ENCODE data around the gene SLC38A1. TPM values are rescaled to one million over a fixed set of nuclear protein-coding genes. Genes with fewer than 3 reads are reported as not detected.
"Not testable (repeated sequence)": the region's sequence is repeated elsewhere in the genome, so short reads cannot be mapped to it uniquely, and the experiment has no call there.

Gene SLC38A1
- polyA plus RNA-seq, 6 donors from 2014 or later, result 282 to 432 (median 343) TPM

DNA sequence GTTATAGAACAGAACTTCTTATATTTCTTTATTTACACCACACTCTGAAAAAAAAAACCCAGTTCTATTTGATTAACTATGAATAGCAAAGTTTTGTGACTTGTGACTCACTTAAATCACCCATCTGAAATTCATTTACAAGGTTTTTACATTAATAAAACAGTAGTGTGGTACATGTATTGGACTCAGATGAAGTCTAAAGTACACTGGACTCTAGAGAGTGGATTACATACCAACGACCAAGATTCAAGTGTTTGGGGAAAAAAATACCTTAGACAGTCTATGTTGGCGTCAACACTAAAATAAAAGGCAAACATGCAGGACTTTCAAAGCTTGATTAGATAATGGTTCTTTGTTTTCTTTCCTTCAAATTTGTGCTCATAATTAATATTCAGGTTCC is 85.7 kb downstream of the SLC38A1 start:
- Mint-ChIP-seq H3K4me1 (peaks cover 70 to 92% (median 85%) of the 10 kb centered on the region in 3 donors), H3K9me3 (no peaks in the 10 kb centered on the region), H3K27me3 (no peaks in the 10 kb centered on the region), H3K27ac (peak overlapping the region in 5 of 6 donors; percentile 41 to 84 (median 66)), H3K4me3 (no peak overlapping the region), H3K36me3 (peaks cover 0 to 6% of the 10 kb centered on the region in 2 donors)
- no peak for ATAC-seq (ENCODE audit: low read depth in 2 of 2)
- DNase-seq, result no peak

DNA sequence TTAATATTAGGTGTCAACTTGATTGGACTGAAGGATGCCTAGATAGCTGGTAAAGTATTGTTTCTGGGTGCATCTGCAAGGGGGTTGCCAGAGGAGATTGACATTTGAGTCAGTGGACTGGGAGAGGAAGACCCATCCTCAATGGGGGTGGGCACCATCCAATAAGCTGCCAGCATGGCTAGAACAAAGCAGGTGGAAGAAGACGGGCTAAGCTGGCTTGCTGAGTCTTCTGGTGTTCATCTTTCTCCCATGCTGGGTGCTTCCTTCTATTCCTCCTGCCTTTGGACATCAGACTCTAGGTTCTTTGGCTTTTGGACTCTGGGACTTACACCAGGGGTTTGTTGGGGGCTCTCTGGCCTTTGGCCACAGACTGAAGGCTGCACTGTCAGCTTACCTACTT is 87.4 kb downstream of the SLC38A1 start:
- peak overlapping the region; percentile 29 to 84 (median 50) for H3K27ac Mint-ChIP-seq

DNA sequence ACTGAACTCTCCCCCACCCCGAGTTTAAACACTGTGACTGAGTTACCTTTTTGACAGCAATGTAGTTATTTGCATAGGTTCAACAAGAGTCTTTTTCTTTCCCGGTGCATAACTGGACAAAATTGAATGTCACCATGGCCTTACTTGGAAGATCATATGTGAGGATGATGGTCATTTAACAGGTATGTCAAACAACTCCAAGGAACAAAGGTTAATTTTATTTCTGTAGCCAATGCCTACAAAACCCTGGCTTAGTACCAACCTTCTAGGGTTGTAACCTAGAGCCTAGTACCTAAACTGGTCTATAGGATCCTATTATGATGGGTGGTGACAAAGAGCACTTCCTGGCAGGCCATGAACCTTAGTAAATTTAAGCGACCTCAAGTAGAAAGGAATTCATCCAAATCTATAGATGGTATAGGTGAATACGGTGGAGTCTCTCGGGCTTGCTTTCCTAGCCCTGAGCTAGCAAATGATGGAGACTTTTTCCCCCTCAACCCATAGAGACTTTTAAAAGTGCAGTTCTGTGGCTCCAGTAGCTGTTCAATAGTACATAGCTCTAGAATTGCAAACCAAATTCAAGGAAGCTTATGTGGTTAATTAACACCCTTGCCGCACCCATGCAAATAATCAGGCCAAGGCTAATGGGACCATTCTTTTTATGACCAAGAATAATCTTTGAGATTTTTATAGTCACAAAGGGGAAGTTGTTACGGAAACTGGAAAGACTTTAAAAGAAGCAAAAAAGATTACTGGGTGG is 89.0 kb downstream of the SLC38A1 start:
- peak overlapping the region; percentile 3 to 90 (median 74) for H3K27ac Mint-ChIP-seq
- no peaks in the 10 kb centered on the region for H3K9me3 Mint-ChIP-seq
- peaks cover 58 to 95% (median 70%) of the 10 kb centered on the region in 3 donors for H3K4me1 Mint-ChIP-seq
- DNase-seq (peak; percentile 33), ATAC-seq (ENCODE audit: low read depth in 2 of 2) (peak; percentile 54 to 69)
- peaks cover 0 to 6% of the 10 kb centered on the region in 2 donors for H3K36me3 Mint-ChIP-seq
- peak overlapping the region; percentile 3 to 83 (median 72) for H3K4me3 Mint-ChIP-seq
- no peaks in the 10 kb centered on the region for H3K27me3 Mint-ChIP-seq

More for the DNA sequence above, 87.4 kb downstream of the SLC38A1 start:
- H3K4me3 Mint-ChIP-seq, result peak overlapping the region in 6 of 8 donors; percentile 15 to 67 (median 34)
- no peak for ATAC-seq (ENCODE audit: low read depth in 2 of 2)
- H3K27me3 Mint-ChIP-seq, result no peaks in the 10 kb centered on the region
- H3K36me3 Mint-ChIP-seq, result peaks cover 0 to 6% of the 10 kb centered on the region in 2 donors
- peaks cover 71 to 92% (median 84%) of the 10 kb centered on the region in 3 donors for H3K4me1 Mint-ChIP-seq
- DNase-seq, result no peak
- no peaks in the 10 kb centered on the region for H3K9me3 Mint-ChIP-seq

DNA sequence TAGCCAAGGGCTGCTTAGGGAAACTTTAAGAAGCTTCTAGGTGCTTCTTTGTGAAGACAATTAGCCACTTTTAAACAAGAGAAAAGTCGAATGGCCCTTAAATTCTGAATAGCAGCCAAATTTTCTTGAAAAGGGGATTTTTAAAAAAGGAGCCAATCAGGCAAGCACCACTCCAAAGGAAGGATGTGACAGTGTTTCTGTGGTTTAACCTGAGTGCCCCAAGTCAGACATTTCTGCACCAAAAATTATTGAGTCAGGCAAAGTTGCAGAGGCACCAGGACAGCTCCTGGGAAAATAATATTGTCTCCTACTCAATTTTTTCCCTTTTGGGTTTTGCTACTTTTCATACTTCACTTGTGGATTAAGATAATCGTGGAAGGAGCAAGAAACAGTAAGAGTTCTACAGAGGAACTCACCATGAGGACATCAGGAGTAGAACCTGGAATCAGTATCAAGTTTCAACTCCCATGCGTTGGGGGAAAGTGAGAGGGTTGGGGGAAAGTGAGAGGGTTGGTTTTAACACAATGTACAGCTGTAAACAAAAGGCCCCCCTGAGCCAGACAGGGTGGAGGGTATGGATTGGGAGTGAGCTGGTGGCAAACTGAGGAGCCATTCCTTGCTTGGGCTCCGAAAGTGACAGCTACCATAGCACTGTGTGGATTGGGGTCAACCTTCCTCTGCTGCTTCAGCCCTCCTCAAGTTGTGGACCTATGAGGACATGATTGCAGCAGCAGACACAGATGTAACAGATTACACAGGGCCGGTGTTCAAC is 90.8 kb downstream of the SLC38A1 start:
- Mint-ChIP-seq H3K4me1 (peaks cover 64 to 94% (median 68%) of the 10 kb centered on the region in 3 donors), H3K27me3 (no peaks in the 10 kb centered on the region), H3K9me3 (no peaks in the 10 kb centered on the region), H3K36me3 (no peaks in the 10 kb centered on the region), H3K27ac (peak overlapping the region; percentile 8 to 93 (median 76)), H3K4me3 (peak overlapping the region; percentile 9 to 88 (median 66))
- ATAC-seq (ENCODE audit: low read depth in 2 of 2) (peak; percentile 45 to 52), DNase-seq (peak; percentile 30)

DNA sequence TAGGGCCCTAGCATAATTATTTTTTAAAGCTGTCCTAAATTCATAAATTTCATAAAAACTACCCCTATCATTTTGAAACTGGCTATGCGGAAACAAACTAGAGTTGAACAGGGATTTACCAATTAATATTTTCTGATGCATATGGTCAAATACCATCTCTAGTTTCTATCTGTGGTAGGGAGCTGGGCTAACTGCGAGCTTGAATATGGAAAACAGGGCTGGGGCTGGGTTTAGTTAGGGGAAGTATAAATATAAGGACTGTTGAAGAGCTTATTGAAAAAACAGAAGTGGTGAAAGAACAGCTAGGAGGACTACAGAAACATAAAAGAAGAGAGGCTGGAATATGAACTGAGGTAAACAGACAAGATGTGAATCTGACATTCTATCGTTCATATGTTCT is 91.8 kb downstream of the SLC38A1 start:
- Mint-ChIP-seq H3K4me3 (peak overlapping the region; percentile 9 to 74 (median 32)), H3K27me3 (no peaks in the 10 kb centered on the region), H3K4me1 (peaks cover 60 to 90% (median 62%) of the 10 kb centered on the region in 3 donors), H3K27ac (peak overlapping the region in 5 of 6 donors; percentile 8 to 93 (median 39)), H3K36me3 (no peaks in the 10 kb centered on the region), H3K9me3 (no peaks in the 10 kb centered on the region)
- ATAC-seq (ENCODE audit: low read depth in 2 of 2) (peak; percentile 49 to 56), DNase-seq (peak; percentile 25)

DNA sequence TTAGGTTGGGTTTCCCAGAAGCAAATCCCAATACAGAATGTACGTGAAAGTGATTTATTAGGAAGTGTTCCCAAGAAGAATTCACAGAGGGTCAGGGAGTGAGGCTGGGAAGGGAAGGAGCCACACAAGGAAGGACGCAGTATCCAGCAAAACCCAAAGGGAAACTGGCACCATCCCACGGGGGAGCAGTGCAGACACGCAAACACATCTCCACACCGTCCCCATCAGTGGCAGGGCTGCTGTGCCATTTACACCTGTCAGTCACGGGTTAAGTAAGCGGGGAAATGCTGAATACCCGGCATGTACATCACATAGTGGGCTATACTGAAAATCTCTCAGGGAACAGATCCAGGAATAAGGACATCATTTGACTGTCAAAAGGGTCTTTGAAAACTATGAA is 93.9 kb downstream of the SLC38A1 start:
- ATAC-seq (ENCODE audit: low read depth in 2 of 2) (no peak), DNase-seq (no peak)
- Mint-ChIP-seq H3K4me3 (no peak overlapping the region), H3K9me3 (no peaks in the 10 kb centered on the region), H3K27me3 (no peaks in the 10 kb centered on the region), H3K36me3 (no peaks in the 10 kb centered on the region), H3K4me1 (peaks cover 43 to 75% (median 51%) of the 10 kb centered on the region in 3 donors), H3K27ac (peak overlapping the region in 2 of 6 donors; percentile 81 to 93)

DNA sequence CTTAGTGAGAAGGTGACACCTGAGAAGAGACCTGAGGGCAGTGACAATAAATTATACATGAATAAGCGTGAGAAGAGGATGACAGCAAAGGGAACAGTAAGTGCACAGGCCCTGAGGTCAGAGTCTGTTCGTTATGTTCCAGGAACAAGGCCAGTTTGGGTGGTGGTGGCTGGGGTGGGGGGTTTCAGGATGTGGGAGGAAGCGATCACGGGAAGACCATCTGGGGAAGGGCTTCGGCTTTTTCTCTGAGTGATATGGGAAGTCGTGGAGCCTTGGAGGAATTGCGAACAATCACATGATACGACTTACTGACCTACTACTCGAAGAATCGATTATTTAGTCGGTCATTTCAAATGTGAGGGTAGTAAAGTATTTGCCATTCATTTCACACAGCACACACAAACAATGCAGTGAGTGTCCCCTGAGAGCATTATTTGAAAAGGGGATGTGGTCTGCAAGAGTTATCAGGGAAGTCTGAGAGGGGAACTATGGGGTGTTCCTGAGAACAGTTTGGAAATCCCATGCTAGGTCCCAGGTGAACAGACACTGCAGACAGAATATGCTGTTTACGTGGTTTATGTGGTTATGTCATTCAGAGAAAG is 94.7 kb downstream of the SLC38A1 start:
- Mint-ChIP-seq H3K4me3 (peak overlapping the region; percentile 3 to 83 (median 58)), H3K36me3 (peaks cover under 1 to 2% of the 10 kb centered on the region in 2 donors), H3K27ac (peak overlapping the region; percentile 22 to 93 (median 86)), H3K9me3 (peaks cover 0 to 2% (median 0%) of the 10 kb centered on the region in 7 donors), H3K27me3 (no peaks in the 10 kb centered on the region), H3K4me1 (peaks cover 36 to 68% (median 46%) of the 10 kb centered on the region in 3 donors)
- DNase-seq (peak; percentile 33), ATAC-seq (ENCODE audit: low read depth in 2 of 2) (peak; percentile 64 to 71)

DNA sequence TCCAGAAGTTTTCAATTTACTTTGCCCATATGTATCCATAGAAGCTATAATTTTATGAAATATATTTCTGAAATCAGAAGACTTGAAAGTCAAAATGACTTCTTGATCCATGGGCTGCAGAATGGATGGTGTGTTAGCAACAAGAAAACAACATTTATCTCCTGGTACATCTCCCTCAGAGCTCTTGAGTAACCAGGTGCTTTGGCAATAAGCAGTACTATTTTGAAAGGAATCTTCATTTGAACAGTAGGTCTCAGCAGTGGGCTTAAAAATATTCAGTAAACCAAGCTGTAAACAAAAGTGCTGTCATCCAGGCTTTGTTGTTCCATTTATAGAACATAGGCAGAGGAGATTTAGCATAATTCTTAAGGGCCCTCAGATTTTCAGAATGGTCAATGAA is 100.4 kb downstream of the SLC38A1 start:
- ATAC-seq (ENCODE audit: low read depth in 2 of 2) (no peak), DNase-seq (no peak)
- H3K36me3 Mint-ChIP-seq, result peaks cover 12 to 15% of the 10 kb centered on the region in 2 donors
- peaks cover 0 to 17% (median 13%) of the 10 kb centered on the region in 3 donors for H3K4me1 Mint-ChIP-seq
- peaks cover 4 to 16% (median 5%) of the 10 kb centered on the region in 7 donors for H3K9me3 Mint-ChIP-seq
- H3K27me3 Mint-ChIP-seq, result no peaks in the 10 kb centered on the region
- no peak overlapping the region for H3K4me3 Mint-ChIP-seq
- no peak overlapping the region for H3K27ac Mint-ChIP-seq

DNA sequence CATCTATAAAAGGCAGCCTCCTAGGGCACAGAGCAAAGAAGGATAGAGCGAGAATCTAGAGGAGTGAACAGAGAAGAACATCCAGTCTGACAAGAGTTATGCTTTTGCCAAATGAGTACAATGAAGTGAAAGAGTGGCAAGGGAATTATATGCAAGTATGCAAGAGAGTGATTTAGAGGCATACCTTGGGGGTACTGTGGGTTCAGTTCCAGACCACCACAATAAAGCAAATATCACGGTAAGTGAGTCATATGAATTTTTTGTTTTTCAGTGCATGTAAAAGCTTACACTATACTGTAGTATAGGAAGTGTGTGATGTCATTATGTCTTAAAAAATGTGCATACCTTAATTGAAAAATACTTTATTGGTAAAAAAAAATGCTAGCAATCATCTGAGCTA is 101.4 kb downstream of the SLC38A1 start:
- no peak for DNase-seq
- H3K9me3 Mint-ChIP-seq, result peaks cover 4 to 16% (median 7%) of the 10 kb centered on the region in 7 donors
- ATAC-seq (ENCODE audit: low read depth in 2 of 2), result no peak
- H3K27ac Mint-ChIP-seq, result no peak overlapping the region
- H3K4me3 Mint-ChIP-seq, result no peak overlapping the region
- peaks cover 0 to 11% (median 8%) of the 10 kb centered on the region in 3 donors for H3K4me1 Mint-ChIP-seq
- H3K36me3 Mint-ChIP-seq, result peaks cover 12 to 15% of the 10 kb centered on the region in 2 donors
- no peaks in the 10 kb centered on the region for H3K27me3 Mint-ChIP-seq

DNA sequence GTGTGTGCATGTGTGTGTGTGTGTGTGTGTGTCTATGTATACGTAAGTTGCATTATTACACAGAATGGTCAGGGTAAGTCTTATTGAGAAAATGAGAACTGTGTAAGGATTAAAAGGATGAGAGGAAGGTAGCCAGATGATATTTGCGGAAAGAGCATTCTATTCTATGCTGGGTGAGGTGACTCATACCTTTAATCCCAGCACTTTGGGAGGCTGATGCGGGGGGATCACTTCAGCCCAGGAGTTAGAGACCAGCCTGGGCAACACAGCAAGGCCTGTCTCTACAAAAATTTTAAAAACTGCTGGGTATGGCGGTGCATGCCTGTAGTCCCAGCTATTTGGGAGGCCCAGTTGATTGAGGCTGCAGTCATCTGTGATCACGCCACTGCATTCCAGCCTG is 103.7 kb downstream of the SLC38A1 start:
- peaks cover 12 to 15% of the 10 kb centered on the region in 2 donors for H3K36me3 Mint-ChIP-seq
- H3K4me3 Mint-ChIP-seq, result no peak overlapping the region
- H3K9me3 Mint-ChIP-seq, result peaks cover 4 to 16% (median 7%) of the 10 kb centered on the region in 7 donors
- H3K27me3 Mint-ChIP-seq, result no peaks in the 10 kb centered on the region
- no peak overlapping the region for H3K27ac Mint-ChIP-seq
- H3K4me1 Mint-ChIP-seq, result peaks cover 5 to 14% (median 8%) of the 10 kb centered on the region in 3 donors
- ATAC-seq (ENCODE audit: low read depth in 2 of 2) (no peak), DNase-seq (no peak)

DNA sequence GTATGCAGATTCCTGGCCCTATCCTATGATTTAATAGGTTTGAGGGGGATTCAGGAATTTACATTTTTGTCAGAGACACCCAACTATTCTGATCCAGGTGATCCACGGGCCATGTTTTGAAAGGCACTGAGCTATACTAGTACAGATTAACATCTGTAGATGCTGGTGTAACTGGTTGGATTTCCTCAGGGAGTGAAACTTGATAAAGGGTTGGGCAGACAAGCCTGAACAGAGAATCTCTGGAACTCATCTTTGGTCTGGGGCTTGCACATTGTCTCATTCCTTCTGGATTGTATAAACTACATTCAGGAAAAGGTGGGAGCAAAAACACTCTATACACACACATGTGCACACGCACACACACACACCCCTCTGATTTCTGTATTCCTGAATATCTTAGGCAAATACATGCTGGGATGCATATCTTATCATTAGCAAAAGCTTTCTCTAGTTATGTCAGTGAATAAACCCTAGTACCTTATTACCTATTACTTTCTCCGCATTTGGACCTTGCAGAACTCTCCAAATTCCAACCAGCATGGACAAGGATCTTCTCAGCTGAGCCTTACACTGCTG is 104.6 kb downstream of the SLC38A1 start:
- Mint-ChIP-seq H3K36me3 (peaks cover 12 to 14% of the 10 kb centered on the region in 2 donors), H3K4me1 (peaks cover 4 to 23% (median 14%) of the 10 kb centered on the region in 3 donors), H3K27me3 (no peaks in the 10 kb centered on the region), H3K4me3 (no peak overlapping the region), H3K9me3 (peaks cover 4 to 15% (median 7%) of the 10 kb centered on the region in 7 donors), H3K27ac (no peak overlapping the region)
- DNase-seq (no peak), ATAC-seq (ENCODE audit: low read depth in 2 of 2) (no peak)

DNA sequence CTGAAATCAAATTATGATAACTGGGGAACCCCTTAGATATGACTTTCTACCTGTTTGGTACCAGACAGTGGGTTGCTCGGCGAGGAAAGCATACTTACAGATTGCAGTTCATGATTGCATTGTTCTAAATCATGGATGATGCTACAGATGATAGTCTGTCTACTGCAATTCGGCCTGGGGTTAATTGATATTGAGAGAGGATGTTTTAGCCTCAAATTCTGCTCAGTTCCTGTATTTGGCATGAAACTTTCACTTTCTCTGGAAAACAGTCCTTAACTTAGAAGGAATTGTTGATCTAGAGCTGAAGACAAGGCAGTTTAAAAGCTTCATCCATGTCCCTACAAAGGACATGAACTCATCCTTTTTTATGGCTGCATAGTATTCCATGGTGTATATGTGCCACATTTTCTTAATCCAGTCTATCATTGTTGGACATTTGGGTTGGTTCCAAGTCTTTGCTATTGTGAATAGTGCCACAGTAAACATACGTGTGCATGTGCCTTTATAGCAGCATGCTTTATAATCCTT is 106.2 kb downstream of the SLC38A1 start:
- H3K4me1 Mint-ChIP-seq, result peaks cover 0 to 39% (median 26%) of the 10 kb centered on the region in 3 donors
- ATAC-seq (ENCODE audit: low read depth in 2 of 2); H3K9me3 Mint-ChIP-seq; H3K27me3 Mint-ChIP-seq; H3K36me3 Mint-ChIP-seq; H3K4me3 Mint-ChIP-seq; DNase-seq; H3K27ac Mint-ChIP-seq: not testable (repeated sequence)
